NOMO-1 treated with DMSO at 0.1 percent for 48 hours (cell line): ENCODE results near the gene DUSP28.

Experiments used
- DNase-seq: peaks from one replicate; lab custom pipeline; 2025; ENCODE audit not compliant: unreplicated experiment; lab: John Stamatoyannopoulos, UW

The DUSP28 gene

GRCh38 chr2:240585681-240586197 lies 25.6 kb downstream of the DUSP28 start:
- no peak for DNase-seq

DNA sequence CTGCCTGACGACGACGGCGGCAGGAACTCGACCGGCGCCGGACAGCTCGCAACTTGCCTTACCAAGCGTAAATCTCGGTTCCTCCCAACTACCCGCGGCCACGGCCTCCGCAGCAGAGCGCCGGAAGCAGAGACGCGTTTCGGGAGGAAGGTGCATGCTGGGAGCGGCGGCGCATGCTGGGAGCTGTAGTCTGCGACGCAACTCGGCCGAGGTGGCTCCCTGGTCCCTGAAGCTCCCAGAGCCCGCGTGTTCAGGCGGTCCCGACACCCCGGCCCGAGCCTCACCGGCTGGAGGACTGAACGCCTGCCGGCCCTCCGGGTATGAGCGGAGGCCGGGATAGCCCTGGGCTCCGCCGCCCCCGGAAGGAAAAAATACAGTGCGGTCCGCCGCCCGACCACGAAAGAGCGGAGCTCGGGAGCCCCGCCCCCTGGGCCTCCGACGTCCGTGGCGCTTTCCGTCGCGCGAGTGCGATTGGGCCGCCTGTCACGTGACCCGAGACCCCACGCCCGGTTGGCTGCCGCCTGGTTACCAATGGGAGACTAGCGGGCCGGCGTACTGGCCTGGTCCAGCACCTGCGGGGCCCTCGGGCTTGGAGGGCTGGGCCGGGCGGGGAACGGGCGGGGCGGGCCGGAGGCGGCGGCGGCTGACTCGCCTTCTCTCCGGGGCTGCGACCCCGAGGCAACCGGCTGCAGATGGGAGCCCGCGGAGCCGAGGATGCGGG lies 26.2 kb downstream of the DUSP28 start, which contains the start of gene CAPN10:
TSS of gene CAPN10 (plus strand) at position 537 of the 721 bp plus-strand sequence. CDS start at position 715, 178 bp downstream.
- peak; percentile 93 for DNase-seq

DNA sequence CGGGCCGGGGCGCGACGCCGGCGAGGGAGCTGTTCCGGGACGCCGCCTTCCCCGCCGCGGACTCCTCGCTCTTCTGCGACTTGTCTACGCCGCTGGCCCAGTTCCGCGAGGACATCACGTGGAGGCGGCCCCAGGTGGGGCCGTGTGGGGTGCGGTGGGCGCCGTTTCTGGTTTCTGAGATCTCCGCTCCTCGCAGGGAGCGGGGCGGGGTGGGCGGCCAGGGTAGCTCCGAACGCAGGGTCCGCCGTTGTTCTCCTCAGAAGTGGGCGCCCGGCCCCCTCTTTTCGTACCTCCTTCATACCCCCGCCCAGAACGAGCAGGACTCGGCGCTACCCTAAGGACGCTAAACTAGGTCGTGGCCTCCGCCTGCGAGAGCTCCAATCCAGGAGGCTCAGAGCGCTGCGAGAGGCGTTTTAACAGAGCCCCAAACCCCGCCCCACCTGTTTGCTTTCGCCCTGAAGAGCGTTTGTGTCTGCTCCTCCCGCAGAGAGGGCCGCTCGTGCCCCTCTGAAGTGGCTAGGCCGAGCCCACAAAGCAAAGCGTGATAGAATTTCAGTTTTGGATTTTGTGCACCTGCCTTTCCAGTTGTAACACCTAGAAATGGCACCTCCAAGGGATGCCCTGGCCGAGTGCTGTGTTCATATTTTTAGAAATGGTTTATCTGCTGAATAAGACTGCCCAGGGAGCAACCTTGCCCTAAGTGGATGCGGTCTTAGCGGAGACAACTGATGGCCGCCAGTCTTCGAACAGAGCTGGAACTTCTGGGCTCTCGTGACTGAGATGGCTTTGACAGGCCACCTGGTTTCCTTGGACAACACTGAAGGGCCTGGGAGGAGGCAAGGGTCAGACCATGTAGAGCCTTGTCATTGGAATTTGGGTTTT lies 27.0 kb downstream of the DUSP28 start:
- peak; percentile 30 for DNase-seq

DNA sequence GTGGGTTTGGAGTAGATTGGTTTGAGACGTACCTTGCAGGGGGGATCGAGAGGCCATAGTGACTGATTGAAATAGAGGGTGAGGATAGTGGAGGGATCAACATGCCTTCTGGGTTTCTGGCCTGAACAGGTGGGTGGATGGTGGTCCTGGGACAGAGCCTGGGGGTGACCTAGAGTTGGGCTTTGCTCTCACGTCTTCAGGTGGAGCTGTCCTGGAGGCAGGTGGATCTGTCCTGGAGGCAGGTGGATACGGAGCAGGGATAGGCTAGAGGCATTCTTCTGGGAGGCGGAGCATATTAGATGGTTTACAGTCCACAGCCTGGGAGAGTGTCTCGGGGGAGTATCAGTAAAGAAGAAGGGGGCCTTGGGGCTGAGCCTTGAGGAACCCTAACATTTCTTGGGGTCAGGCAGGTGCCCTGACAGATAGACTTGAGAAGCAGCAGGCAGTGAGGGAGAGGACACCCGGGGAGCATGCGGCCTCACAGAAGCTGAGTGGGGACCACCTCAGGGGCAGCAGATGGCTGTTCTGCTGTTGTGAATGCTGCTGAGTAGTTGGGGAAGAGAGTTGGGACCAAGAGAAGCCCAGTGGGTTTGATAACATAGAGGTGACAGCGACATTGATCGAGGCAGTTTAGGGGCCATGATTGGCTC lies 28.0 kb downstream of the DUSP28 start:
- DNase-seq = no peak

- no peak for DNase-seq
Measured at GRCh38 chr2:240588669-240589068, 28.5 kb downstream of the DUSP28 start.

DNA sequence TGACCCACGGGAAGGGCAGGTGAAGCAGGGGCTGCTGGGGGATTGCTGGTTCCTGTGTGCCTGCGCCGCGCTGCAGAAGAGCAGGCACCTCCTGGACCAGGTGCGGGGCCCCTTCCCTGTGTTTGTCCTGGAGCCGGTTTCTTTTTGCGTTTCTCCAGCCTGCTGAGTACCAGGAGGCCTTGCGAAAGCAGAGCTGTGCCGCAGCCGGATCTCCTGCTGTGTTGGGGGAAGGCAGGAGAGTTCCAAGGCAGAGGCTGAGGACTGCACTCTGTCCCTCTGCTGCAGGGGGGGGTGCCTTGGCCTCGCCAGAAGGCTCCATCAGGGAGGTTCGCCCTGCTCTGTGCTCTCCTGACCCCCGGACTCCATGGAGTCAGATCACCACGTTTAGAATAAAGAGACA lies 29.2 kb downstream of the DUSP28 start:
- no peak for DNase-seq

GRCh38 chr2:240589850-240590525 lies 29.8 kb downstream of the DUSP28 start:
- no peak for DNase-seq

DNA sequence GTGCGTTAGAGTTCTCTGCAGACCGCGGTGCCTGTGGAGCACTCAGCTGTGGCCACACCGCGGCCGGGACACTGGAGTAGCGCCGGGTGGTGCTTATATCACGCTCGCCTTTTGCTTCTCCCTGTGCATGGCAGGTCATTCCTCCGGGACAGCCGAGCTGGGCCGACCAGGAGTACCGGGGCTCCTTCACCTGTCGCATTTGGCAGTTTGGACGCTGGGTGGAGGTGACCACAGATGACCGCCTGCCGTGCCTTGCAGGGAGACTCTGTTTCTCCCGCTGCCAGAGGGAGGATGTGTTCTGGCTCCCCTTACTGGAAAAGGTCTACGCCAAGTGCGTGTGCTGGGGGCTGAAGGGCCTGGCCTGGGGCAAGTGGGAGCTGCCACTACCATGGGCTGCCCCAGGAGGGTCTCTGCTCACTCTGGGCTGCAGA lies 30.5 kb downstream of the DUSP28 start:
- no peak for DNase-seq

GRCh38 chr2:240591226-240591625 lies 31.1 kb downstream of the DUSP28 start:
- no peak for DNase-seq

DNA sequence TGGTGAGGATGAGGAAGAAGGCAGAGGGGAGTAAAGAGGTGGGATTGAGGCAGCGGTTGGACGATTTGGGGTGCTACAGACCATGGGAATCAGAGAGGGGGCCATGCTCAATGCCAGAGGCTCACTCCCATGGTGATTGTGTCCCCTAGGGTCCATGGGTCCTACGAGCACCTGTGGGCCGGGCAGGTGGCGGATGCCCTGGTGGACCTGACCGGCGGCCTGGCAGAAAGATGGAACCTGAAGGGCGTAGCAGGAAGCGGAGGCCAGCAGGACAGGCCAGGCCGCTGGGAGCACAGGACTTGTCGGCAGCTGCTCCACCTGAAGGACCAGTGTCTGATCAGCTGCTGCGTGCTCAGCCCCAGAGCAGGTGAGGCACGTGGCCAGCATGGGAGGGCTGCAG lies 31.6 kb downstream of the DUSP28 start:
- DNase-seq = no peak

DNA sequence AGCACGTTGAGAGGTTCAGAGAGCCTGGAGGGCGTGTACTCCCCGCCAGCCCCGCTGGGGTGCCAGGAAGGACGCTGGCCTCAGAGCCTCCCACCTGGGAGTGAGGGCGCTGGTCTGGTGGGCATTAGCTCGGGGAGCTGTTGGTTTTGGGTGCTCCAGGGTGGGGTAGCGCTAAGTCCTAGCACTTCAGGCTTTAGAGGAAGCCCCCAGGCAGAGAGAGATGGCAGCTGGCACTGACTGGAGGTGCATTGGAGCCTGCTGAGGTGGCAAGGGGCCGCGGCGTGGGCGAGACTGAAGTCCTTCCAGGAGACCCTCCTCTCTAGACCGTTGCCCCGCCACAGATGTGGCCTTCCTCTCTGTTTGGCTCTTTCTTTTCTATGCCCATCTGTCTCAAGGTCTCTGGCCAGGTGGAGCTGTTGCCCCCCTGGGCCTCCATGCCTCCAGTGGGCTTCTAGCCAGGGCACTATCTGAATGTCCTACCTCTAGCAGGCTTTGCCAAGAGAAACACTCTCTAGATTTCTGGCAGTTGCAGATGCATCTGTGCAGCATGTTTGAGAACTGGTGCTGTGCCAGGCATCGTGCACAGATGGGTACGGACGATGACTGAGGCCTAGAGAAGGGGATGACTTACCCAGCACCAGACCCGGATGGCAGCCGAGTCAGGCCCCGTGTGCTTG lies 33.0 kb downstream of the DUSP28 start:
- no peak for DNase-seq

DNA sequence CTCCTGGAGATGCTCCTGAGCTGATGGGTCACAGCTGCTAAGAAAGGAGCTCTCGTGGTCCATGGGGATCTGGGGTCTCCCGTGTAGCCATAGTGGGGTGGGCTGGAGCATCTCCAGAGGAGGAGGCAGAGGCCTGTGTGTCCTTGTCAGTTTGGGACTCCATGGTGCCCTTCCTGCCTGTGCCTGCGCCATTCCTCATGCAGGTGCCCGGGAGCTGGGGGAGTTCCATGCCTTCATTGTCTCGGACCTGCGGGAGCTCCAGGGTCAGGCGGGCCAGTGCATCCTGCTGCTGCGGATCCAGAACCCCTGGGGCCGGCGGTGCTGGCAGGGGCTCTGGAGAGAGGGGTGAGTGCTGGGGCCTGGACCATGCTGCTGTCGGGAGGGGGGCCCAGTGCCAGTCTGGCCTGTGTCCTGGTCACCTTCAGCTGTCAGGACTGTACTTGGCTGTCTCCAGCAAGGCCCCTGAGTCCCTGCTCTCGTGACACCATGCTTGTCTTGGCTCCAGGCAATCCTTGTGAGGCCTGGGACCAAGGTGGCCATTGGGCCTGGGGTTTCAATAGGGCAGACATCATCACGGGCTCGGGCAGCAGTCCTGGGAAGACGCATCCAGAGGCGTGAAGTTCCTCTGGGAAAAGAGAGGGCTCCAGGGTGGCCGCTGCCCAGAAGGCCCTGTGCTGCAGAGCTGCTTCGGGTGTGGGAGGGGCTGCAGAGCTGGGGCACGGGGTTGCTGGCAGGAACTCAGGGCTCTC lies 33.7 kb downstream of the DUSP28 start:
- no peak for DNase-seq

DNA sequence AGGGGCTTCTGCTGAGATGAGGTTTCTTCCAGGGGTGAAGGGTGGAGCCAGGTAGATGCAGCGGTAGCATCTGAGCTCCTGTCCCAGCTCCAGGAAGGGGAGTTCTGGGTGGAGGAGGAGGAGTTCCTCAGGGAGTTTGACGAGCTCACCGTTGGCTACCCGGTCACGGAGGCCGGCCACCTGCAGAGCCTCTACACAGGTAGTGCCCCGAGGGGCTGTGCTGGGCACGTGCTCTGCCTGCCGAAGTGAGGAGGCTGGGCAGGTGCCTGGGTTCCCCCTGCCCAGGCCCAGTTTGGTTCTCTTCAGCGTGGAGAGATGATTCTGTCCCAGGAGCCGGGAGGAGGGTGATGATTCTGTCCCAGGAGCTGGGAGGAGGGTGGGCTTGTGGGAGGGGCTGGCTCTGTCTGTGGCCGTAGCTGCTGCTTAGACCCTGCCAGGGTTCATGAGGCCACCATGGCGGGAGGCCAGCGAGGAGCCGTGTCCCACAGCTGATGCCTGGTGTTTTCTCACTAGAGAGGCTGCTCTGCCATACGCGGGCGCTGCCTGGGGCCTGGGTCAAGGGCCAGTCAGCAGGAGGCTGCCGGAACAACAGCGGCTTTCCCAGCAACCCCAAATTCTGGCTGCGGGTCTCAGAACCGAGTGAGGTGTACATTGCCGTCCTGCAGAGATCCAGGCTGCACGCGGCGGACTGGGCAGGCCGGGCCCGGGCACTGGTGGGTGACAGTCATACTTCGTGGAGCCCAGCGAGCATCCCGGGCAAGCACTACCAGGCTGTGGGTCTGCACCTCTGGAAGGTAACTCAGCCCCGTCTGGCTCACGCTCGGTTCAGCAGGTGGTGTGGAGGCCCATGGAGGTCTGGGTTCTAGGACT lies 34.6 kb downstream of the DUSP28 start:
- DNase-seq = no peak

- peak; percentile 26 for DNase-seq
Measured at GRCh38 chr2:240595381-240596079, 35.4 kb downstream of the DUSP28 start.

DNA sequence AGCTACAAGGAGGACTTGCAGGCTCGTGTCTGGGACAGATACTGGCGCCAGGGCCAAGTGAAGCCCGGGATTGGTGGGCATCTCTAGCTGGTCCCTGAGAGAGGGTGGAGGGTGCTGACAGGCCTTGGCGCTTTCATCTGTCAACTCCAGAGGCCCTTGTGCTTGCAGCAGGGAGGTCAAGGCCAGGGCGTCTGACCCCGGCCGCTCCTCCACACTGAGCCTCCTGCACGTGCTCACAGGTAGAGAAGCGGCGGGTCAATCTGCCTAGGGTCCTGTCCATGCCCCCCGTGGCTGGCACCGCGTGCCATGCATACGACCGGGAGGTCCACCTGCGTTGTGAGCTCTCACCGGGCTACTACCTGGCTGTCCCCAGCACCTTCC lies 35.9 kb downstream of the DUSP28 start:
- DNase-seq = no peak

GRCh38 chr2:240596491-240596931 lies 36.4 kb downstream of the DUSP28 start:
- no peak for DNase-seq

- no peak for DNase-seq
Measured at GRCh38 chr2:240597054-240597418, 36.9 kb downstream of the DUSP28 start.
